Subcutaneous adipose tissue (tissue), 4 donors: Measurements from ENCODE around the gene NXPH3. TPM values are rescaled to one million over a fixed set of nuclear protein-coding genes. Genes with fewer than 3 reads are reported as not detected.

Source experiments
- CTCF ChIP-seq: fragments of 450-650 bp; IDR thresholded peaks from one replicate; pipeline ENCODE4 v1.5.1; 2016; ENCODE audit warnings: low read depth, mild to moderate bottlenecking, control low read depth, antibody characterized with exemption, moderate library complexity
- total RNA-seq, 4 donors: library from RNA; depleted of rRNA; stranded (reverse); fragments of >200 nt; gene quantifications; one replicate each; pipeline ENCODE4 v1.1.0, GENCODE V29; 2016

Gene NXPH3
- total RNA-seq, result 1 to 10 TPM in 3 of 4 donors, under 1 TPM in 1; 0.65 to 7.9 (median 4.4) TPM

- no peak for TF ChIP-seq CTCF
Measured at GRCh38 chr17:49575679-49576087, at the start of gene NXPH3. TSS of gene NXPH3 (plus strand) at chr17:49575871. CDS start at chr17:49576220, 349 bp downstream.

- no peak for TF ChIP-seq CTCF
Measured at GRCh38 chr17:49527927-49528651, 47.6 kb upstream of the NXPH3 start.

GRCh38 chr17:49528966-49529365 lies 46.7 kb upstream of the NXPH3 start:
- no peak for TF ChIP-seq CTCF

- TF ChIP-seq CTCF, result no peak
Measured at GRCh38 chr17:49530118-49530517, 45.6 kb upstream of the NXPH3 start.

GRCh38 chr17:49543860-49544259 lies 31.8 kb upstream of the NXPH3 start:
- no peak for TF ChIP-seq CTCF

- TF ChIP-seq CTCF, result no peak
Measured at GRCh38 chr17:49545007-49545660, 30.5 kb upstream of the NXPH3 start.

GRCh38 chr17:49545806-49546545 lies 29.7 kb upstream of the NXPH3 start:
- no peak for TF ChIP-seq CTCF
